HG03457 (cell line): ENCODE measurements around the gene PIK3AP1.
"Not testable (repeated sequence)": the region's sequence is repeated elsewhere in the genome, so short reads cannot be mapped to it uniquely, and the experiment has no call there.

Source experiments
- ATAC-seq: cut with Tn5 transposase; IDR thresholded peaks from one replicate; pipeline ENCODE4 v1.9.1; 2021; ENCODE audit warnings: moderate number of reproducible peaks; ENCODE audit not compliant: unreplicated experiment

PIK3AP1 gene

GRCh38 chr10:96697438-96697837 is 22.9 kb downstream of the PIK3AP1 start:
- no peak for ATAC-seq

DNA sequence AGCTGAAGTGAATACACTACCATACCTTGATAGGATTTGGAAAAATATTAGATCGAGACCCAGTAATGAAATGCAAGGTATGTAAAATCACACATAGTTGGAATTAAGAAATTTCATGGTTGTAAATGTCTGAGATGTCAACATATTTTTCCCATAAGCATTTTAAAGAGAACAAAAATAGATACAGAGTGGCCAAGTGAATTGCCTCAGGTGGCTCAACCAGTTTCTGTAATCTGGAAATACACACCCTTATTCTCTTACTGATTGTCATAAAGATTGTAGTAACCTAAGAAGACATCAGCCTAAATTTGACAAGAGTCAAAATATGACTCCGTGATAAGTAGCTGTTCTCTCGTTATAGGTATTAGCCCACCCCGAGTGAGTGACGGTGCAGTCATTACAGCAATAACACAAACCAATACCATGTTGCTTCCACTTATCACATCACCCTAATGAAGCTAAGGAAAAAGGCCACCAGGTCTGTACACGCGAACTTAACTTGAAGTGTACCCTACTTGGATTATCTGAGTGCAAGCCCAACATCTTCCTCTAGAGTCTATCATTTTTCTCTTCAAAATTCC is 23.4 kb downstream of the PIK3AP1 start:
- no peak for ATAC-seq

DNA sequence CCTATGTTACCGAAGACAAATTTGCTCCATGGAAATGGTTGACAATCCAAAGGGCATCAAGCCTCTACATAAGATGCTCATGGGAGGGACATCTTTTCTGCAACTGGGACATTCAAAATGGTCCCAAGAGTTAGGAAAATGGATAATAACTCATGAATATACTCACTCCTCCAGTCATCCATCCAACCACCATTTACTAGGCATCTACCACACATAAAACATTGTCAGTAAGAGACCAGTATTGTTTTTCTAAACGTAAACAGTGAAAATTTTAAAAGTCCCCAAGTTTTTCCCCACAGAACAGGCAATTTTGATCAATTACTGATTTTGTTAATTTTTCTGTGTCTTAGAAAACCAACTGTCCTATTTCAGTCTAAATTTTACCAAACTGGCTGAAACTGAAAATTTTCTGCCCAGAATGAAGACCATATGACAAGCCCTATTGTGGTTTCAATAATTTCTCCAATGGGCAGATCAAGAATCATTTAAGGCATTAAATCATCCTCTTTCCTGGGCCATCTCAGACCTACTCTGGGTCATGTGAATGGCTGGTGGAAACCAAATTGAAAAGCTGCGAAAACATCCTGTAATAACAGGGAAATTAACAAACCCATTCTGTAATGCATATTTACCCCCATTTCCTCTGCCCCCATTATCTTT is 24.2 kb downstream of the PIK3AP1 start:
- ATAC-seq, result no peak

DNA sequence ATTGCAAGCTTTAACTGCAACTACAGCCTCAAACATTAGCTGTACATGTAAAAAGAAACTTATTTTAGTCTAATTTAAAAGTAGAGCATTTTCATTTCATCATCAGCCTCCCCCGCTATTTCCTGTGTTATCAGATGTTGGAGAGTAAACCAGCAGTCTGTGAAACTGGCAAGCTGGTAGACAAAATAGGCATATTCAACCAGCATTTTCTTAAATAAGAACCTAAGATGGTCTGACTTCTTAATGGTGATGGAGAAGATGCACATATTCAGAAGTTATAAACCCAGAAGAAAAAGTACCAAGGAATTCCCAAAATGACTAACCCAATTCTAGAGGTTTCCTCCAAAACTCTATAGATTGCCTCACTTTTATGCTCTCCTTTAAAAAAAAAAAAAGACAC is 24.9 kb downstream of the PIK3AP1 start:
- ATAC-seq, result no peak

GRCh38 chr10:96693431-96693830 is 26.9 kb downstream of the PIK3AP1 start:
- no peak for ATAC-seq

- no peak for ATAC-seq
Measured at GRCh38 chr10:96692427-96692826, 27.9 kb downstream of the PIK3AP1 start.

DNA sequence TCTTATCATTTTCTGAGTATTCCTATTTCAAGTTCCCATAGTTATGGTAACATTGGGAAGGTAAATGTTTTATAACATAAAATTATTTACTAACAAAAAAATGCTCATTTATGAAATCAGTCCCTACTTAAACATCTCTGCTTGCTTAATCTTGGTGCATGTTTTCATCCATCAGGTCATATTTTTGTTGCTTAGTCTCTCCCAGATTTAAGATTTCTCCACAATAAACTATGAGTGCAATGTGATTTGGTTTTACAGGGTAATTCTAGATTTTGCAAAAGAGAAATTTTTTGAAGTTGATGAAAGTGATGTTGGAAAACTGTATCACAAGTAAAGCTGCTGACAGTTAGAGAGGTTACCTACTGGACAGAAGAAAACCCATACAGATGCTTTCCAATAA is 28.6 kb downstream of the PIK3AP1 start:
- ATAC-seq, result no peak

GRCh38 chr10:96690755-96691730 is 29.3 kb downstream of the PIK3AP1 start:
- ATAC-seq, result no peak

GRCh38 chr10:96688789-96689188 is 31.5 kb downstream of the PIK3AP1 start:
- no peak for ATAC-seq

- ATAC-seq, result no peak
Measured at GRCh38 chr10:96687317-96688012, 32.8 kb downstream of the PIK3AP1 start.

DNA sequence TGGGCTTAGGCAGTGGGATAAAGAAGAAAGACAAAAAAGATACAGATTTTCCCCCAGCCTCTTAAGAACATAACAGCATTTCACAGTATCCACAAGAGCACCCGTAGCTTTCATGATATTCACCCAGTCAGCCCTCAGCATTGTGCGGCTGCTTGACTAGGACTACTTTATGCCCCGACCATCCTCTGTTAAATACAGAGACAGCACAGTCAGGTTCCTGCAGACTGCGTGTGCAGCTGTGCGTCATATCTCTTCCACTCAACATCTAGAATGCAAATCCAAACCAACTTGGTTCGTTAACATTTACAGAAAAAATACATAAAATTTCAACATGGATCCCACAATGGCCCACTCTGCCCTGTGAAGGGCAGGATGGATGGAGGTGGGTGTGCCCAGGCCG is 33.8 kb downstream of the PIK3AP1 start:
- no peak for ATAC-seq

GRCh38 chr10:96685306-96685705 is 35.0 kb downstream of the PIK3AP1 start:
- ATAC-seq, result no peak

DNA sequence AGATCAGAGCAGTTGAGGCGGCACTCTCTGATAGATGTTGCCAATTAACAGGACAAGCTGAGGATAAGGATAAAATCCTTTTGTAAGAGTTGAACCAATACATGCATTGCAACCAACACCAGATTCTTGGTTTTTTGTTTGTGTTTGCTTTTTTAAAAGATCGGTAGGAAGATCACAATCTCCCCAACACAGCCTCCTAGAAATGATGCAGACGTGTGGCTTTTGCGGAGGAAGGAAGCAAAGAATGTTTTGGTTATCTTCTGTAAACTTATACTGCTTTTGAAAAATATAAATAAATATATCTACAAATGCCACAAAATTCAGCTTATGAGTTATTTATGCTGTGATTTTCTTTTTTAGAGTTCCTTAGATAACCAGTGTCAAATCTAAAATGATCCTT is 35.5 kb downstream of the PIK3AP1 start:
- no peak for ATAC-seq

DNA sequence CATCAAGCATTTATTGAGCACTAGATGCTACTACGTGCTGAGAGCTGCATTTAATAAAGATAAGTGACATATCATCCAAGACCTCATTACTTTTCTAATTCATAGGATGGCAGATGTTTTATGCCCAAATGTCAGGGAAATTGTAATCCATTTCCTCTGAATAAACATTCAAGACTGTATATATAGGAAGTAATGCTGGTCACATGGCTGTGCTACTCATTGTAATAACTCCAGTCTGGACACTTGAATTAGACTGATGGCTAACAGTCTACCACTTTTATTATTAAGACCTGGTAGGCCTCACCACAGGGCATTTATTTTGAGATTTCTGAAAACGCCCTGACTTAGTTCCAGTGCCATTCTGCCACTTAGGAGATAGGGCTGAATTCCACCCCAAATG is 36.6 kb downstream of the PIK3AP1 start:
- ATAC-seq, result no peak

DNA sequence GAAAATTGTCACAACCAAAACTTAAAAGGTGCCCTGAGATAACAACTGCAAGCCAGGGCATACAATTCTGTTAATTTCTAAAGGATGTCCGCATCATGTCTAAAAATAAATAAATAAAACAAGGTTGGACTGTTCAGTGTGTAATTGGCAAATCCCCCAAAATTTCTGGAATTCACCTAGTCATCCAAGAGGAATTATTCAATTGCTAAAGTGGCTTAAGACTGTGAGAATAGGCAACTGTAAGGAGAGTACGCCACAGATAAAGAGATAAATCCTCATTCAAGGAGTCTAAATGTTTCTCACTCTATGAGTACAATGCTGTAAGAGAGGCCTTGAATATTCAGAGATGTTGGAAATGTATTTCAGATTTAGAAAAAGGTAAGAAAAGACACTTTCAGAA is 37.2 kb downstream of the PIK3AP1 start:
- no peak for ATAC-seq

DNA sequence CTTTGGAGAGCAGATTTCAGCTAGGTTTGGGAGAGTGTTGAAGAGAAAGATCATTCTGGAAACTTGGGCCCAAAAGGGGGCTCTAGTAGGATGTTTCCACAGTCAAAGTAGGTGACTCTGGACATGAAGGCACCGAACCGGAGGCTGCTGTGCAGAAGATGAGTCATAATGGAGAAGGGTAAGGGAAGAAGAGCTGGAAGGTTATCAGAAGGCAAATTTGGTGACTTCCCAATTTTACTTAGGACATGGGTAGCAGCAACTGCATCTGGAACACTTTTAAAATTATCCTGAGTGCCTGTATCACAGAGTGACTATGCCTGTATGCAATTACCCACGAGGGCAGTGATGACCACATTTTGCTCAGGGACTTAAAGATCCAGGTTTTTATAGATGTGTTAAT is 38.8 kb downstream of the PIK3AP1 start:
- ATAC-seq, result no peak

DNA sequence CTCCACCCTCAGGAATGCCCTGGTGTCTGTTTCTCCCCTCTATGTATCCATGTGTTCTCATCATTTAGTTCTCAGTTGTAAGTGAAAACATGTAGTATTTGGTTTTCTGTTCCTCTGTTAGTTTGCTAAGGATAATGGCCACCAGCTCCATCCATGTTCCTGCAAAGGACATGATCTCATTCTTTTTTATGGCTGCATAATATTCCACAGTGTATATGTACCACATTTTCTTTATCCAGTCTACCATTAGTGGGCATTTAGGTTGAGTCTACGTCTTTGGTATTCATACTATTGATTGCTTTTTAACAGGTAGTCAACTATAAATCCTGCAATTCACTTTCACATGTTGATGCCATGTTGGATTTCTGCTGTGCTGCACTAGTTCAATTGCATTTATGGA is 39.9 kb downstream of the PIK3AP1 start:
- ATAC-seq, result not testable (repeated sequence)

DNA sequence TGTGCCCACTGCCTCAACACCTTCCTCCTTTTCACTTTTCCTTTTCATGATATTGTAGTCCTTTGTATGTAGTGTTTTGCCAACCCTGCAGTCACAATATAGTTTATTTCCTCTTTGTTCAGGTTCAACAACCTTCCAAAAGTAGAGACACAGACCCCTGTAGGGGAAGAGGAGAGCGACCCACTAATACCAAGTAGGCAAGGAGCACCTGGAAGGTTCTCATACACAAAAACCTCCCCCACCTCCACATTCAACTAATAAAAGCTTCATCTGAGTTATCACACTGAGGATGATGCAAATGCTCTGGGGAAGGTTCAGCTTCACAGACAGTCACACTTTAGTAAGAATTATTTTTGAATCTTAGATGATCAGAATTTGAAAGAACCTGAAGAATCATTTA is 41.6 kb downstream of the PIK3AP1 start:
- no peak for ATAC-seq

GRCh38 chr10:96676272-96677112 is 43.8 kb downstream of the PIK3AP1 start:
- no peak for ATAC-seq

GRCh38 chr10:96675846-96676245 is 44.5 kb downstream of the PIK3AP1 start:
- no peak for ATAC-seq
